NCI-H524 treated with DMSO at 0.1 percent for 48 hours (cell line): ENCODE measurements around the gene ECM2.

ENCODE experiments used
- DNase-seq: peaks from one replicate; lab custom pipeline; 2025; lab: John Stamatoyannopoulos, UW

The ECM2 gene

DNA sequence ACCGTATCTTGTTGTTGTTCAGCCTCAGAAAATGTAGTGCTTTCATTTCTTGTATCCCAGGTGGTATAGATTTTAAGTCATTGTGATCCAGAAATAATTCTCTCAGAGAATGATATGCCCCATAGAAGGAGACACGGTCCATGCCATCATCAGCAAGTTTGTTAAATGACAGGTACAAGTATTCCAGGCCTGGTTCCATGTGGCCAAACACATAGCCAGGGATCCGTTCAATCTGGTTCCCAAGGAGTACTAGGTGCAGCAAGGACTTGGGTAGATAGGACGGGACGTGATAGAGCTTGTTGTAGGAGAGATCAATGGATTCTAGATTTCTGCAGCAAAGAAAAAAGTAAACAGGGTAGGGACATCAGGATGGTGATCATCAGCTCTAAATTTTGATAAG, 35.1 kb downstream of the ECM2 start:
- no peak for DNase-seq

DNA sequence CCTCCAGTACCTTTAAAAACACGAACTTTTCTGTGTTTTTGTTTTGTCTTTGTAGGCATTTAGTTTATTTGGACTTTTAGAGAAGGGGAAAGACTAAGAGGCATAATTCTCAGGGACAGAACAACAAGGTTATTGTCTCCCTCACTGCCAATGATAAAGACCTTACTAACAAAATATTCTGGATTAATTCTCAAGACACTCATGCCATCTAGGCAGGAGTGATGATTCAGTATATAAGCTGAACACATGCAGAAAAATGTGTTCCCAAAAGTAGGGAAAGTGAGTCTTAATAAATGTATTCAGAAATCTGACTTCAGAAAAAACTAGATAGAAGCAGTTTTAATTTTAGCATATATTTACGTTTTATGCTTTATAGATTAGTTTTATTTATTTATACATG, 36.1 kb downstream of the ECM2 start:
- DNase-seq, result no peak

- DNase-seq, result no peak
Observed at GRCh38 chr9:92496396-92497176, 39.2 kb downstream of the ECM2 start.

DNA sequence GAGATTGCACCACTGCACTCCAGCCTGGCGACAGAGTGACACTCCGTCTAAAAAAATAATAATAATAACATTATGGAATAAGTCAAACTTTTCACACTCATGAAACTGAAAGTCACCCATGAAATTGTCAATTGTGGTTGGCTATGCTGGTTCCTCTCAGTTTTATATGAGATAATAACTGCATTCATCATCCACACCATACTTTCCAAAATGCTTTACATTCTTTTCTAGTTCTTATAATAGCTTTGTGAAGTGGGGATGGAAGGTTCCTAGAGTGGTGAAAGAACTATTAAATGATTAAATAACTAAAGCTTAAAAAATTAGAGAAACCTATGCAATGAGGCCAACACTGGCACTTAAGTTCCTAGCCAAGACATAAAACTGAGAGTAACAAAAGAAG, 40.9 kb downstream of the ECM2 start:
- DNase-seq, result no peak

DNA sequence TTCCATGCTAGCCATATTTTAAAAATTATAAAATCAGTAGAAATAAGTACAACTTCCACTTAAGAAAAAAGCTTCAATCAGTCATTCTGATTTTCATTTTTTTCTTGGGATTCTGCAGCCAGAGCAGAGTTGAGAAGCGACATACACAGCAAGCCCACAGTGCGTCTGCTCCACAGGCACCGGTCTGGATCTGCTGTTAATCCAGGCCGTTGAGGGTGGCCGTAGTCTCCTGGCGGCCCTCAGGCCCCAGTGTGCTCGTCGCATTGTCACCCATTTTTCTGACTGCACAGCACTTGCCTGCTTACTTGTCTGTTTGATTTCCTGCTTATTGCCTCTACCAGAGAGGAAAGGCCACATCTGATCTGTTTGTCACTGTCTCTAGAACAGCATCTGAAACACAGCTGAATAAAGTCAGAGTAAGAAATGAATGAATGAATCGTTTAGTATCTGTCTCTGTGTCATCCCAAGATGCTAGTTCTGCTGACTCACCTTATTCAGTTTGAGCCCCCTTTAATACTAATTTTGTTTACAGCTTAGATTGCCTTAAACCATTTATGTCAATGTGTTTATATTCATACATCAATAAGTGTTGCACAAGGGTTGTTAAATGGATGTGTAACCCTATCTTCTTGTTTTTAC, 41.9 kb downstream of the ECM2 start:
- DNase-seq, result no peak

- DNase-seq, result no peak
Observed at GRCh38 chr9:92492781-92493401, 42.9 kb downstream of the ECM2 start.

DNA sequence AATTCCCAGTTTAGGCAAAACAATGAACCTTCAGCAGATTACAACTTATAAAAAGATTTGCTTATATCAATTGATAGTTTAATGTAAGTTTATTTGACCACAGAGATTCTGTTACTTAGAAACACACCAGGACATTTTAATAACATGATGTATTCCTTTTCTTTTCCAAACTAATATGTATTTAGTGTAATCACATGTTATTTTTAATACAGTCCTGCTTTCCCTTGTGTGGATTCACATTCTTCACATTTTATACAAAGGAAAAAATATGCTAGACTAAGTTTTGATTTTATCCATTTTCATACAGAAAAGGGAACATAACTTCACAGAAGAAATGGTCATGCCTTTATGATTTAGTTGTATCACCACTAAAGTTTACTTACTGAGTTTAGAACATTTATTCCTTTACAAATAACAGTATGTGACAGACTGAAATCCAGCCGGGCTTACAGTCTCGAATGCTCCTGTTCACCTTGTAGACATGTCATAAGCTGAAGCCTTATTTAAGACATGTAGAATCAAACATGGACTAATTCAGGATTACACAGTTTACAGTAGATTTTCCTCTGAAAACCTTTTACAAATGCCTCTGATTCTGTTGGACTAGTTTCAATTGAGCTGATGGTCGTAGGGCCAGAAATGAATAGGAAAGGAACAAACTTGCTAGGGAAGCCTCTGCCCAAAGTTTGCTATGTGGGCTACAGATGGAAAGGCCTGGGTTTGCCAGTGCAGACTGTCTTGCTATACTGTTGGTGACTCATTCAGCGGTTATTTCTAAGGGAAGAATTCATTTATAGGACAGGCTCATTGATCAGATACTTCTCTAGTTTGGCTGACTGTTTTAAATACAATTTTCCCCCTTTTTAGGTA, 46.9 kb downstream of the ECM2 start:
- no peak for DNase-seq

- DNase-seq, result no peak
Observed at GRCh38 chr9:92486371-92486770, 49.4 kb downstream of the ECM2 start.

DNA sequence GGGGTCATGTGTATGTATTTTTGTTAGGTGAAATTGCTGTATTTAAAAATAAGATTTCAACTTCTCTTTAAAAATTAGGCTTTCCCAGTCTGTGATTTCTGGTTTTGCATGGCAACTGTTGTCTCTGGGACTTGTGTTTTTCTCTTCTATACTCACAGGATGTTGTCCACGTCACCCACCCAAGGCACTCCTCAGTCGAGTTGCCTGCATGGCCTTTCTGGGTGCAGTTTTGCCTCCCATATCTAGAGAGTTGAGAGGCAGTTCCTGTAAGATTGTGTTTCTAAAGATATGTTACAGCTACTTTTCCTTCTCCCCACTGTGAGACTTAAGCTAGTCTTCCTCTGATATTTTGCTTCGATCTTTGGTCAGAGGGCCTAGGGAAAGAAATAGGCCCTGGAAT, 51.2 kb downstream of the ECM2 start:
- DNase-seq, result no peak

- no peak for DNase-seq
Observed at GRCh38 chr9:92483627-92484545, 51.9 kb downstream of the ECM2 start.

- DNase-seq, result no peak
Observed at GRCh38 chr9:92482805-92483204, 53.0 kb downstream of the ECM2 start.

DNA sequence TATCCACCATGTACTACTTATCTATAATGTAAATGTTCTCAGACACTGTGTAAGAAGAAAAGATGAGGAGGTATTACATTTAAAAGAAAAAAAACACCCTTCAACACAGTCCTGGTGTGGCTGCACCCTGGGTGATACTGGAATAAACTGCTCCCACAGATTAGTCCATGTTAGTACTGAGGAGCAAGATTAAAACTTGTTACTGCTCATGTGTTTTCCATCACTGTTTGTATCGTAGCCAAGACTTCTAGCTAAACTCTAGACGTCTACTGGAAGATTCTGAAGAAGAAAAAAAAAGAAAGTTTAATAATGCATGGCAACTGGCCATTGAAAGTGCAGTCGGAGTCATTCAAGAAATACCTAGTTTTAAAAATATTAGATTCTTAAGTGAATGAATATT, 53.5 kb downstream of the ECM2 start, which contains the start of gene ASPN:
ASPN (minus strand) TSS at position 178 of the 400 bp plus-strand sequence.
- no peak for DNase-seq

DNA sequence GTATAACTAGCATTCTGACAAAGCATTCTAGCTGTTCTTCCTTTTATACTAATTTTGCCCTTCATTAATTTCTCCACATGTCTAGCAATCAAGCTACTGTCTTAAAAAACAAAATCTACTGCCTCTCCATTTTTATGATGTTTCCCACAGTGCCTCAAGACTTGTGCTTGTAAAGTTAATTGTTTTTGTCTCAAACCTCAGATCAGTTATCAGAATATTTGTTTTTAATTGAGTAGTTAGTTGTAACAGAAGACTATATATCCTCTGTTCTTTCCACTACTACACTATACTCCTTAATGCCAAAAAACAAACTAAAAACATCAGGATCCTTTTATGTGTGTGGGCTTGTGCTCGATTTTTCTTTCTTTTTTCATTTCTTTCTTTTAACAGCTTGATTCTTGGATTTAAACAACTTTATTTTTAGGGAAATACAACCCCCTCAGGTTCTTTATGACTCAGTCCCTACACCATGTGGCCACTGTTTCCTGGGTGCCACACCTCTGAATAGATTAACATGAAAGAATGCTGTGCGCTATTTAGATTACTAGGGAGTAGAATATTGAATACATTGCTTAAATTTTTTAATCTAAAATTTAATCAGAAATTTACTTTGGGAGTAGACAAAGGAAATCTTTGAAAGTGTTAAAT, 54.7 kb downstream of the ECM2 start:
- DNase-seq, result no peak

DNA sequence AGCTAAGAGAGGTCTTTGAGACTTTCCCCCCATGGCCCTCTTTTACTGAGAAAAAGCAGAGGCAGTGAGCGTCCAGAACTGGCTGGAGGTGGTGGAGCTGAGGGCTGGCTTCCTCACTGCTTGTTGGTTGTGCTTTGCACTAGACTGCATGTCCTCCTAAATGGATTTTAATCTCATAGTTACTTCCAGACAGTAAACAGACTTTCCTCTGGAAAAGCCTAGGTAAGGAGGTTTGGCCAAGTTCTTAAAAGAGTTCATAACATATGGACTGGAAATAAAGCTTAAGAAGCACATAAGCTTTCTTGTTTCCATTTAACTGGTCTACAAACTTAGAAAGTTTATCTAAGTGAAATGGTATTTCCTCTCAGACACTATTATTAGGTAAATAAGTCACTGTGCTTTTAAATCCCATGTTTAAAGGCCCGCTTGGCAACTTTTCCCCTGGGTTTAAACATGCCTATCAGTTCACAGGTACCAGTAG, 55.5 kb downstream of the ECM2 start:
- no peak for DNase-seq

DNA sequence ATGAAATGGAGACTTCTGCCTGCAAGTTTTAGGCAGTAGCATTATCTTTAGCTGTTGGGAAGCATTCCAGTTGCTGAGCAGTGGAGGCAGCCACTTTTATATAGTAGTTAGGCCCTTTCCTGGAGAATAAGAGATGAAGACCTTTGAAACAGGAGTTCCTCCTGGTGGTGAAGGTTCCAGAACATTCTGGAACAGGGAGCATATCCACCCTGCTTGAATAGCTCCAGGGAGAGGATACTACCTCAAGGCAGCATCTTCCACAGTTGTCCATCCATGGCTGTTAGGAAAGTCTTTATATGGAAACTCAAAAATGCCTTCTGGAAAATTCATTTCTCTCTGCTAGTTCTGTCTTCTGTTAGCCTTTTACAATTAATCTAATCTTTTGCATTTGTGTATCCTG, 56.4 kb downstream of the ECM2 start:
- no peak for DNase-seq

- DNase-seq, result no peak
Observed at GRCh38 chr9:92478783-92479182, 57.0 kb downstream of the ECM2 start.

DNA sequence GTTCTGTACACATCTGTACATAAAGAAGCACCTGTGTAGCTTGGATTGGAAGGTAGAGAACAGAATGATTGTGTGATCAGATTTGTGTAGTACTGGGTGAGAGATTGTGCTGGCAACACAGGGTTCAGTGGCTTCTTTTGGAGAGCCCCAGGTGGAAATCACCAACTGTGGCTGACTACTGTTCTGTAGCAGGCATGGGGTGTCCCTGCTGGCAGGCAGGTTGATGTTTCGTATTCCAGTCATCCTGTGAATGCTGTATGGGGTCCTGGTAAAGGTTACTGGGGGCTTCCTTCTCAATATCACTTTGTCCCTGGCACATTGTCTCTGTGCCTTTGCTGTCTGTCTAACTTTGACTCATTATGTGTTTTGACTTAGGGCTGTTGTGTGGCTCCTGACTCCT, 58.8 kb downstream of the ECM2 start:
- DNase-seq, result no peak

- DNase-seq, result no peak
Observed at GRCh38 chr9:92474587-92474986, 61.2 kb downstream of the ECM2 start.

- DNase-seq, result no peak
Observed at GRCh38 chr9:92468206-92468605, 67.6 kb downstream of the ECM2 start.

GRCh38 chr9:92467511-92467910, 68.3 kb downstream of the ECM2 start:
- no peak for DNase-seq

- DNase-seq, result no peak
Observed at GRCh38 chr9:92467041-92467440, 68.7 kb downstream of the ECM2 start.
